ENCODE measurements around the gene AFAP1.

DNA sequence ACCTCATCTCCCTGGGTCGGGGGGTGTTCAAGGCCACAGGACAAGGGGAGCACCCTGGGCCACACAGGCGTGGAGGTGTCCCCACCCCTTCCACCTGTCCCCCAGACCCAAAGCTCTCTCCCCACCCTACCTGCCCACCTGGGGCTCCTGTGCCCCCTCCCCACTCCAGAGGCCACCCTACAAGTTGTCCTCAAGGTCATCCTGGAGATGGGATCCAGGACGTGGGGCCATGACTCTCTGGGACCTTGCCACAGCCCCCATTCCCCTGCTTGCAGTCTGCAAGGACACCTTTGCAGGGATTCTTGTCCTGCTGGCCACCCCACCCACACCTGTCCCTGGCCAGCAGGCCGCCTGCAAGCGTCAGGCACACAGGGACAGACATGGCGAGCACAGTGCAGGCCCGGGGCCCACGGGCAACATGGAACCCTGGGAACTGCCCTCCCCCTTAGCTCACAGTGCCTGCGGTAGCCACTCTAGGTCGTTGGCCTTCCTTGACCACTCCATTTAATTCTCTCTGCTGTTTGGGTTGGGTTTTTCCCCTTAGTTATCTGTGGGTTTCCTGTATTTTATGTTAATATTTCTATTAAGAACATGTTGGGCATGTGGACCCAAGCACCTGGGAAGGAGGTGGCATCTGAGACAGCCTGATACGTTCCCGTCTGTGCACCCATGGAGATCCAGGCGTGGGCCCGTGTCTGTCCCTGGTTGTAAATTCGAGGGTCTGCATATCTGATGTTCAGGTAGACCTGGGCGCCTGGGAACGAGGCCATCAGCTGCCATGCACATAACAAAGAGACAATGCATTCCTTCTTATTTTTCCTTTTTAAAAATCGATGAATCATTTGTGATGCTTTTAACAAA lies 197.5 kb downstream of the AFAP1 start:
- TF ChIP-seq, protein P1, sequence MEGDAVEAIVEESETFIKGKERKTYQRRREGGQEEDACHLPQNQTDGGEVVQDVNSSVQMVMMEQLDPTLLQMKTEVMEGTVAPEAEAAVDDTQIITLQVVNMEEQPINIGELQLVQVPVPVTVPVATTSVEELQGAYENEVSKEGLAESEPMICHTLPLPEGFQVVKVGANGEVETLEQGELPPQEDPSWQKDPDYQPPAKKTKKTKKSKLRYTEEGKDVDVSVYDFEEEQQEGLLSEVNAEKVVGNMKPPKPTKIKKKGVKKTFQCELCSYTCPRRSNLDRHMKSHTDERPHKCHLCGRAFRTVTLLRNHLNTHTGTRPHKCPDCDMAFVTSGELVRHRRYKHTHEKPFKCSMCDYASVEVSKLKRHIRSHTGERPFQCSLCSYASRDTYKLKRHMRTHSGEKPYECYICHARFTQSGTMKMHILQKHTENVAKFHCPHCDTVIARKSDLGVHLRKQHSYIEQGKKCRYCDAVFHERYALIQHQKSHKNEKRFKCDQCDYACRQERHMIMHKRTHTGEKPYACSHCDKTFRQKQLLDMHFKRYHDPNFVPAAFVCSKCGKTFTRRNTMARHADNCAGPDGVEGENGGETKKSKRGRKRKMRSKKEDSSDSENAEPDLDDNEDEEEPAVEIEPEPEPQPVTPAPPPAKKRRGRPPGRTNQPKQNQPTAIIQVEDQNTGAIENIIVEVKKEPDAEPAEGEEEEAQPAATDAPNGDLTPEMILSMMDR (IDR thresholded peaks at IDR 0.05; ENCODE audit: control extremely low read depth in 1 of 3, insufficient read depth in 1 of 3, low read depth in 1 of 3, low read length in 3 of 3), result no peak
- TF ChIP-seq EZH2 (IDR thresholded peaks at IDR 0.05; ENCODE audit: low read depth, low read length, severe bottlenecking), result no peak
- no peak for TF ChIP-seq CHD2 (IDR thresholded peaks at IDR 0.05; ENCODE audit: low read length)
- TF ChIP-seq JUN (IDR thresholded peaks at IDR 0.05; ENCODE audit: low read depth, low read length), result no peak
- no peak for TF ChIP-seq BRCA1 (IDR thresholded peaks at IDR 0.05; ENCODE audit: low read depth, low read length)
- no peak for TF ChIP-seq PHF8 (conservative IDR thresholded peaks at IDR 0.05; ENCODE audit: low read depth, low read length)
- no peak for TF ChIP-seq EP300 (IDR thresholded peaks at IDR 0.05; ENCODE audit: borderline replicate concordance in 1 of 2, low read depth in 2 of 2, low read length in 2 of 2)
- TF ChIP-seq, protein P2, sequence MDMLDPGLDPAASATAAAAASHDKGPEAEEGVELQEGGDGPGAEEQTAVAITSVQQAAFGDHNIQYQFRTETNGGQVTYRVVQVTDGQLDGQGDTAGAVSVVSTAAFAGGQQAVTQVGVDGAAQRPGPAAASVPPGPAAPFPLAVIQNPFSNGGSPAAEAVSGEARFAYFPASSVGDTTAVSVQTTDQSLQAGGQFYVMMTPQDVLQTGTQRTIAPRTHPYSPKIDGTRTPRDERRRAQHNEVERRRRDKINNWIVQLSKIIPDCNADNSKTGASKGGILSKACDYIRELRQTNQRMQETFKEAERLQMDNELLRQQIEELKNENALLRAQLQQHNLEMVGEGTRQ (IDR thresholded peaks at IDR 0.05; ENCODE audit: low read length), result no peak
- no peak for TF ChIP-seq POLR2A (IDR thresholded peaks at IDR 0.05; ENCODE audit: control extremely low read depth in 1 of 2, low read depth in 2 of 2, low read length in 2 of 2)
- TF ChIP-seq BACH1 (IDR thresholded peaks at IDR 0.05; ENCODE audit: low read length), result no peak

Measured in H1 (cell line).